OCI-LY7 (cell line): ENCODE data around the gene SLC16A3. TPM values are rescaled to one million over a fixed set of nuclear protein-coding genes. Genes with fewer than 3 reads are reported as not detected.

Source experiments
- BruUV-seq: library from RNA; stranded (reverse); fragments of 400-500 nt; replicated peaks from 2 replicates; lab custom pipeline; 2021; lab: Mats Ljungman, UMichigan
- CTCF ChIA-PET: fragments of 300-600 bp; sonication (Branson Sonifier 250); formaldehyde crosslinking; loops from one replicate; lab custom pipeline; 2022; ENCODE audit warnings: antibody characterized with exemption; ENCODE audit not compliant: unreplicated experiment; lab: Charles Lee
- POLR2A ChIA-PET: fragments of 300-600 bp; sonication (Branson Sonifier 250); formaldehyde crosslinking; loops from one replicate; lab custom pipeline; 2022; ENCODE audit warnings: antibody characterized with exemption; lab: Charles Lee
- DNase-seq: peaks from one replicate; pipeline ENCODE4 v3.0.0-alpha.2; 2015; ENCODE audit warnings: low spot score
- H2AFZ ChIP-seq: fragments of 200-600 bp; sonication (generic), shearing (Covaris generic); 2 replicates; pipeline ENCODE4 v1.6.1; 2014; ENCODE audit warnings: mild to moderate bottlenecking, antibody characterized with exemption, low read length, moderate library complexity
- H3K27ac ChIP-seq: fragments of 200-600 bp; sonication (generic); 2 replicates; pipeline ENCODE4 v1.5.1; 2014; ENCODE audit warnings: mixed run types, low read depth, mild to moderate bottlenecking, moderate library complexity, low read length, inconsistent platforms; ENCODE audit not compliant: poor library complexity, severe bottlenecking
- H3K36me3 ChIP-seq: fragments of 200-600 bp; sonication (generic); 2 replicates; pipeline ENCODE4 v1.6.1; 2014; ENCODE audit warnings: mild to moderate bottlenecking, antibody characterized with exemption, low read length, moderate library complexity, mixed read lengths; ENCODE audit not compliant: insufficient read depth
- H3K4me1 ChIP-seq: fragments of 200-600 bp; sonication (generic); 2 replicates; pipeline ENCODE4 v1.5.1; 2014; ENCODE audit warnings: mild to moderate bottlenecking, low read length; ENCODE audit not compliant: insufficient read depth, poor library complexity, severe bottlenecking
- H3K4me2 ChIP-seq: fragments of 200-600 bp; sonication (generic); 2 replicates; pipeline ENCODE4 v1.6.1; 2014; ENCODE audit warnings: mild to moderate bottlenecking, low read length
- H3K4me3 ChIP-seq: fragments of 200-600 bp; sonication (generic); 2 replicates; pipeline ENCODE4 v1.5.1; 2014; ENCODE audit warnings: mild to moderate bottlenecking, low read depth, low read length; ENCODE audit not compliant: poor library complexity, severe bottlenecking
- H3K79me2 ChIP-seq: fragments of 200-600 bp; sonication (generic); 2 replicates; pipeline ENCODE4 v1.6.1; 2016; ENCODE audit warnings: low read depth, mild to moderate bottlenecking, low read length, moderate library complexity, mixed read lengths; ENCODE audit not compliant: insufficient read depth
- H3K9me2 ChIP-seq: fragments of 200-600 bp; sonication (generic); 2 replicates; pipeline ENCODE4 v1.6.1; 2016; ENCODE audit warnings: mild to moderate bottlenecking, low read length, mixed read lengths; ENCODE audit not compliant: insufficient read depth
- H3K9me3 ChIP-seq: fragments of 200-600 bp; sonication (generic); 2 replicates; pipeline ENCODE4 v1.6.1; 2014; ENCODE audit warnings: mild to moderate bottlenecking, mixed run types, low read length, mixed read lengths
- H4K20me1 ChIP-seq: fragments of 200-600 bp; sonication (generic); 2 replicates; pipeline ENCODE4 v1.6.1; 2014; ENCODE audit warnings: mild to moderate bottlenecking, antibody characterized with exemption, low read length, moderate library complexity, mixed read lengths; ENCODE audit not compliant: insufficient read depth
- CTCF ChIP-seq: fragments of 200-600 bp; sonication (generic); conservative IDR thresholded peaks from 2 replicates; pipeline ENCODE4 v1.5.1; 2014; ENCODE audit warnings: mild to moderate bottlenecking, antibody characterized with exemption, low read length, moderate library complexity, mixed read lengths
- EZH2phosphoT487 ChIP-seq: fragments of 200-600 bp; sonication (generic); IDR thresholded peaks from 2 replicates; pipeline ENCODE4 v1.6.1; 2018; ENCODE audit warnings: low read depth, borderline replicate concordance, mild to moderate bottlenecking, mixed run types, antibody characterized with exemption, low read length, moderate library complexity, mixed read lengths
- intact Hi-C: fragments of 100-400 bp; cut with micrococcal nuclease; formaldehyde crosslinking; loops from one replicate; pipeline ENCODE4 v1.10.0; 2022; ENCODE audit not compliant: unreplicated experiment
- total RNA-seq, 2 experiments: library from RNA; depleted of rRNA in 1 of 2; stranded (reverse); fragments of >200 nt in 1 of 2; shearing (Covaris generic) in 1 of 2; gene quantifications; 2 replicates each; pipeline ENCODE4 v1.2.3, GENCODE V29; 2014 to 2022

The SLC16A3 gene
- total RNA-seq, 2 experiments from 2014 or later = 21.6 to 55.0 TPM

- no peak for TF ChIP-seq EZH2phosphoT487
- no peak for TF ChIP-seq CTCF
- H4K20me1 ChIP-seq = no peaks in the 10 kb centered on the region
- peaks cover 6% of the 10 kb centered on the region; the same call in 1 of the 2 replicates for H3K36me3 ChIP-seq
- H3K27ac ChIP-seq = no peak overlapping the region
- H3K79me2 ChIP-seq = no peaks in the 10 kb centered on the region
- no peaks in the 10 kb centered on the region for H3K9me3 ChIP-seq
- CTCF ChIA-PET = no interaction called here
- POLR2A ChIA-PET = no interaction called here
- DNase-seq = no peak
- no peak overlapping the region for H3K4me3 ChIP-seq
- no peak overlapping the region for H3K4me2 ChIP-seq
- intact Hi-C loops = no loop called here
- no peak overlapping the region for H2AFZ ChIP-seq
- BruUV-seq = no TSS peak
- no peaks in the 10 kb centered on the region for H3K9me2 ChIP-seq
- H3K4me1 ChIP-seq = no peaks in the 10 kb centered on the region
These were observed 48.8 kb upstream of the SLC16A3 start for GRCh38 chr17:82179946-82180475.

- Histone ChIP-seq H4K20me1 (no peaks in the 10 kb centered on the region), H3K4me1 (no peaks in the 10 kb centered on the region), H3K4me3 (no peak overlapping the region), H3K4me2 (no peak overlapping the region), H3K9me3 (no peaks in the 10 kb centered on the region), H2AFZ (no peak overlapping the region), H3K9me2 (no peaks in the 10 kb centered on the region), H3K36me3 (peaks cover 6% of the 10 kb centered on the region; the same call in 1 of the 2 replicates), H3K27ac (no peak overlapping the region), H3K79me2 (no peaks in the 10 kb centered on the region)
- intact Hi-C loops = no loop called here
- ChIA-PET POLR2A (no interaction called here), CTCF (no interaction called here)
- no TSS peak for BruUV-seq
- TF ChIP-seq EZH2phosphoT487 (no peak), CTCF (no peak)
- DNase-seq = no peak
These were observed 47.9 kb upstream of the SLC16A3 start for GRCh38 chr17:82180776-82181528.

- ChIA-PET CTCF (no interaction called here), POLR2A (interaction anchor here (0.6 kb wide), 1 partner anchor 532 kb away, joined by 3 read pairs; no protein-coding TSS in a partner anchor)
- no peak for DNase-seq
- H3K4me2 ChIP-seq = no peak overlapping the region
- H3K79me2 ChIP-seq = no peaks in the 10 kb centered on the region
- no TSS peak for BruUV-seq
- no peaks in the 10 kb centered on the region for H3K9me3 ChIP-seq
- no peak overlapping the region for H3K4me3 ChIP-seq
- intact Hi-C loops = no loop called here
- H3K4me1 ChIP-seq = no peaks in the 10 kb centered on the region
- H3K36me3 ChIP-seq = peaks cover 6% of the 10 kb centered on the region; the same call in 1 of the 2 replicates
- no peaks in the 10 kb centered on the region for H4K20me1 ChIP-seq
- no peak overlapping the region for H2AFZ ChIP-seq
- H3K9me2 ChIP-seq = no peaks in the 10 kb centered on the region
- H3K27ac ChIP-seq = no peak overlapping the region
- TF ChIP-seq CTCF = no peak
- TF ChIP-seq EZH2phosphoT487 = no peak
These were observed 44.1 kb upstream of the SLC16A3 start for GRCh38 chr17:82184761-82185160.
